GM23338 (cell line): ENCODE measurements around the gene SLC9A9.

Source experiments
- CTCF ChIP-seq, 2 experiments: fragments of 200-600 bp in 1 of 2; sonication (generic) in 1 of 2; conservative IDR thresholded peaks; 2 replicates each; pipeline versions ENCODE4 v1.5.1 to v1.6.1; 2016 to 2017; ENCODE audit warnings: antibody characterized with exemption in 2 of 2, low read depth in 2 of 2, mild to moderate bottlenecking in 2 of 2, moderate library complexity in 1 of 2
- EZH2 ChIP-seq: fragments of 200-600 bp; sonication (generic); IDR thresholded peaks from one replicate; pipeline ENCODE4 v1.8.0; 2017; ENCODE audit warnings: antibody characterized with exemption, mild to moderate bottlenecking, low read depth; ENCODE audit not compliant: unreplicated experiment
- EZH2phosphoT487 ChIP-seq: fragments of 200-600 bp; sonication (generic); IDR thresholded peaks from one replicate; pipeline ENCODE4 v1.8.1; 2018; ENCODE audit warnings: antibody characterized with exemption; ENCODE audit not compliant: unreplicated experiment
- JUNB ChIP-seq: IDR thresholded peaks from one replicate; pipeline ENCODE4 v1.6.1; 2016; ENCODE audit warnings: antibody characterized with exemption; ENCODE audit not compliant: unreplicated experiment
- POLR2AphosphoS5 ChIP-seq: IDR thresholded peaks from 2 replicates; pipeline ENCODE4 v1.6.1; 2016; ENCODE audit warnings: antibody characterized with exemption, low read depth
- ZNF114 ChIP-seq: fragments of 250-450 bp; sonication (Bioruptor Pico); IDR thresholded peaks from 2 replicates; pipeline ENCODE4 v1.5.0; 2020; ENCODE audit warnings: mild to moderate bottlenecking, moderate library complexity
- TF ChIP-seq, protein P1 (sequence below): IDR thresholded peaks from one replicate; pipeline ENCODE4 v1.6.1; 2018; ENCODE audit warnings: antibody characterized with exemption; ENCODE audit not compliant: unreplicated experiment
- TF ChIP-seq, protein P2 (sequence below): IDR thresholded peaks from 2 replicates; pipeline ENCODE4 v1.6.1; 2016; ENCODE audit warnings: antibody characterized with exemption

DNA sequence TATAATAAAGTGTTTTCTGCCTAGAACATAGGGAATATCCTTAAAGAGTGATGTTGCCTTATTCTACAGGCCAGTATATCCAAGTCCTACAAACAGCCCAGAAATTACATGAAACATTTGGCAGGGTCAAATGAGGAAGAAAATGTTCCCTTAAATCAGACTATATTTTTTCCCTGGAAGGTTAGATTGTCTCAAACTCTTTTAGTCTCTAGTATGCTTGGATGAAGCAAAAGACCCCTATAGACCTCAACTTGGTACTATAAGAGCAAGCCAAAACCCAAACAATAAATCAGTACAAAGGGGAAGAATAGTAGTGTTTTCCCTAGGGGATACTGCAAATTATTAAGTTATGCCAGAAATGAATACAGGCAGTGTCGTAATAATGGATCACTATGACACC, 310.2 kb downstream of the SLC9A9 start:
- TF ChIP-seq, protein P1, sequence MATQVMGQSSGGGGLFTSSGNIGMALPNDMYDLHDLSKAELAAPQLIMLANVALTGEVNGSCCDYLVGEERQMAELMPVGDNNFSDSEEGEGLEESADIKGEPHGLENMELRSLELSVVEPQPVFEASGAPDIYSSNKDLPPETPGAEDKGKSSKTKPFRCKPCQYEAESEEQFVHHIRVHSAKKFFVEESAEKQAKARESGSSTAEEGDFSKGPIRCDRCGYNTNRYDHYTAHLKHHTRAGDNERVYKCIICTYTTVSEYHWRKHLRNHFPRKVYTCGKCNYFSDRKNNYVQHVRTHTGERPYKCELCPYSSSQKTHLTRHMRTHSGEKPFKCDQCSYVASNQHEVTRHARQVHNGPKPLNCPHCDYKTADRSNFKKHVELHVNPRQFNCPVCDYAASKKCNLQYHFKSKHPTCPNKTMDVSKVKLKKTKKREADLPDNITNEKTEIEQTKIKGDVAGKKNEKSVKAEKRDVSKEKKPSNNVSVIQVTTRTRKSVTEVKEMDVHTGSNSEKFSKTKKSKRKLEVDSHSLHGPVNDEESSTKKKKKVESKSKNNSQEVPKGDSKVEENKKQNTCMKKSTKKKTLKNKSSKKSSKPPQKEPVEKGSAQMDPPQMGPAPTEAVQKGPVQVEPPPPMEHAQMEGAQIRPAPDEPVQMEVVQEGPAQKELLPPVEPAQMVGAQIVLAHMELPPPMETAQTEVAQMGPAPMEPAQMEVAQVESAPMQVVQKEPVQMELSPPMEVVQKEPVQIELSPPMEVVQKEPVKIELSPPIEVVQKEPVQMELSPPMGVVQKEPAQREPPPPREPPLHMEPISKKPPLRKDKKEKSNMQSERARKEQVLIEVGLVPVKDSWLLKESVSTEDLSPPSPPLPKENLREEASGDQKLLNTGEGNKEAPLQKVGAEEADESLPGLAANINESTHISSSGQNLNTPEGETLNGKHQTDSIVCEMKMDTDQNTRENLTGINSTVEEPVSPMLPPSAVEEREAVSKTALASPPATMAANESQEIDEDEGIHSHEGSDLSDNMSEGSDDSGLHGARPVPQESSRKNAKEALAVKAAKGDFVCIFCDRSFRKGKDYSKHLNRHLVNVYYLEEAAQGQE: no peak
- TF ChIP-seq POLR2AphosphoS5 (no peak), JUNB (no peak), EZH2 (no peak), CTCF (conservative IDR thresholded peaks at IDR 0.05; ENCODE audit: low read depth in 2 of 2) (no peak), EZH2phosphoT487 (no peak), ZNF114 (no peak)
- TF ChIP-seq, protein P2, sequence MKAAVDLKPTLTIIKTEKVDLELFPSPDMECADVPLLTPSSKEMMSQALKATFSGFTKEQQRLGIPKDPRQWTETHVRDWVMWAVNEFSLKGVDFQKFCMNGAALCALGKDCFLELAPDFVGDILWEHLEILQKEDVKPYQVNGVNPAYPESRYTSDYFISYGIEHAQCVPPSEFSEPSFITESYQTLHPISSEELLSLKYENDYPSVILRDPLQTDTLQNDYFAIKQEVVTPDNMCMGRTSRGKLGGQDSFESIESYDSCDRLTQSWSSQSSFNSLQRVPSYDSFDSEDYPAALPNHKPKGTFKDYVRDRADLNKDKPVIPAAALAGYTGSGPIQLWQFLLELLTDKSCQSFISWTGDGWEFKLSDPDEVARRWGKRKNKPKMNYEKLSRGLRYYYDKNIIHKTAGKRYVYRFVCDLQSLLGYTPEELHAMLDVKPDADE: no peak
